GM21737 (cell line): ENCODE results near the gene KLK15.

Experiments
- ATAC-seq: cut with Tn5 transposase; IDR thresholded peaks from one replicate; pipeline ENCODE4 v1.9.1; 2021; ENCODE audit warnings: mild to moderate bottlenecking, moderate library complexity; ENCODE audit not compliant: unreplicated experiment

KLK15 gene, protein sequence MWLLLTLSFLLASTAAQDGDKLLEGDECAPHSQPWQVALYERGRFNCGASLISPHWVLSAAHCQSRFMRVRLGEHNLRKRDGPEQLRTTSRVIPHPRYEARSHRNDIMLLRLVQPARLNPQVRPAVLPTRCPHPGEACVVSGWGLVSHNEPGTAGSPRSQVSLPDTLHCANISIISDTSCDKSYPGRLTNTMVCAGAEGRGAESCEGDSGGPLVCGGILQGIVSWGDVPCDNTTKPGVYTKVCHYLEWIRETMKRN

GRCh38 chr19:50833117-50833801 is at the start of gene KLK15:
Gene KLK15, minus strand, starts transcription at chr19:50833574. Its CDS starts 2,082 bp downstream, at chr19:50831492.
- ATAC-seq, result no peak

GRCh38 chr19:50882188-50882587 is 48.8 kb upstream of the KLK15 start:
- no peak for ATAC-seq

- ATAC-seq, result no peak
Observed at GRCh38 chr19:50880241-50880640, 46.9 kb upstream of the KLK15 start.

GRCh38 chr19:50878851-50879250 is 45.5 kb upstream of the KLK15 start:
- no peak for ATAC-seq

DNA sequence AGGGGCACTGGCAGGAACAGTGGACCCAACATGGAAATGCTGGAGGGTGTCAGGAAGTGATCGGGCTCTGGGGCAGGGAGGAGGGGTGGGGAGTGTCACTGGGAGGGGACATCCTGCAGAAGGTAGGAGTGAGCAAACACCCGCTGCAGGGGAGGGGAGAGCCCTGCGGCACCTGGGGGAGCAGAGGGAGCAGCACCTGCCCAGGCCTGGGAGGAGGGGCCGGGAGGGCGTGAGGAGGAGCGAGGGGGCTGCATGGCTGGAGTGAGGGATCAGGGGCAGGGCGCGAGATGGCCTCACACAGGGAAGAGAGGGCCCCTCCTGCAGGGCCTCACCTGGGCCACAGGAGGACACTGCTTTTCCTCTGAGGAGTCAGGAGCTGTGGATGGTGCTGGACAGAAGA is 44.0 kb upstream of the KLK15 start:
- no peak for ATAC-seq

- no peak for ATAC-seq
Observed at GRCh38 chr19:50876456-50876855, 43.1 kb upstream of the KLK15 start.

DNA sequence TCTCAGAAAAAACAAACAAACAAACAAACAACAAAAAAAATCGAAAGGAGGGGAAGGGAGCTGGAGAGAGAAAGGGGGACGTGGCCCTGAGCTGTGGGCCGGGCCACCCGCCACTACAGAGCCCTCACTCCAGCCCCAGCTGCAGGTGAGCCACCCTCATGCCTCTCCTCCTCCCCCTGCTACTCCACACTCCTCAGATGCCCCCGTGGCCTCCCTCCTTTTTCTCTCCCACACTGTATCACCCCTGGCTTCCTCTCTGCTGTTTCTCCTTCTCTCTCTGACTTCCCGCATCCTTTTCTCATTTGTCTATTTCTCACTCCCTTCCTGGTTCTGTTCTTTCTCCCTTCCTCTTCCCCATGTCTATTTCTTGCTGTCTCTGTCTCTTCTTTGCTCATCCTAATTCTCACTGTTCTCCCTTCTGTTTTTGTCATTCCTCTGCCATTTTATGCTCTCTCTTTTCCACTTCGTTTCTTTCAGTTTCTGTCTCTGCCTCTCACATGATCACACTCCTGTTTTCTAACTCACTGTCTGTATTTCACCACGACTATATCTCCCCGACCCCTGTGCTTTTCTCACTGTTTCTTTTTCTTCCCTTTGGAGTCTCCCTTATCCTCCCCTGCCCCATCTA is 42.5 kb upstream of the KLK15 start:
- ATAC-seq, result no peak

- ATAC-seq, result no peak
Observed at GRCh38 chr19:50874211-50874610, 40.8 kb upstream of the KLK15 start.

DNA sequence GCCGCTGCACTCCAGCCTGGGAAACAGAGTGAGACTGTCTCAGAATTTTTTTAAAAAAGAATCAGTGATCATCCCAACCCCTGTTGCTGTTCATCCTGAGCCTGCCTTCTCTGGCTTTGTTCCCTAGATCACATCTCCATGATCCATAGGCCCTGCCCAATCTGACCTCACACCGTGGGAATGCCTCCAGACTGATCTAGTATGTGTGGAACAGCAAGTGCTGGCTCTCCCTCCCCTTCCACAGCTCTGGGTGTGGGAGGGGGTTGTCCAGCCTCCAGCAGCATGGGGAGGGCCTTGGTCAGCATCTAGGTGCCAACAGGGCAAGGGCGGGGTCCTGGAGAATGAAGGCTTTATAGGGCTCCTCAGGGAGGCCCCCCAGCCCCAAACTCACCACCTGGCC is 39.7 kb upstream of the KLK15 start, which contains the start of gene KLK2:
KLK2 (plus strand) TSS at position 384 of the 400 bp plus-strand sequence. CDS start 35 bp downstream, outside the sequence.
- ATAC-seq, result no peak

- ATAC-seq, result no peak
Observed at GRCh38 chr19:50870417-50871089, 37.2 kb upstream of the KLK15 start.

GRCh38 chr19:50869479-50869878 is 36.1 kb upstream of the KLK15 start:
- ATAC-seq, result no peak

DNA sequence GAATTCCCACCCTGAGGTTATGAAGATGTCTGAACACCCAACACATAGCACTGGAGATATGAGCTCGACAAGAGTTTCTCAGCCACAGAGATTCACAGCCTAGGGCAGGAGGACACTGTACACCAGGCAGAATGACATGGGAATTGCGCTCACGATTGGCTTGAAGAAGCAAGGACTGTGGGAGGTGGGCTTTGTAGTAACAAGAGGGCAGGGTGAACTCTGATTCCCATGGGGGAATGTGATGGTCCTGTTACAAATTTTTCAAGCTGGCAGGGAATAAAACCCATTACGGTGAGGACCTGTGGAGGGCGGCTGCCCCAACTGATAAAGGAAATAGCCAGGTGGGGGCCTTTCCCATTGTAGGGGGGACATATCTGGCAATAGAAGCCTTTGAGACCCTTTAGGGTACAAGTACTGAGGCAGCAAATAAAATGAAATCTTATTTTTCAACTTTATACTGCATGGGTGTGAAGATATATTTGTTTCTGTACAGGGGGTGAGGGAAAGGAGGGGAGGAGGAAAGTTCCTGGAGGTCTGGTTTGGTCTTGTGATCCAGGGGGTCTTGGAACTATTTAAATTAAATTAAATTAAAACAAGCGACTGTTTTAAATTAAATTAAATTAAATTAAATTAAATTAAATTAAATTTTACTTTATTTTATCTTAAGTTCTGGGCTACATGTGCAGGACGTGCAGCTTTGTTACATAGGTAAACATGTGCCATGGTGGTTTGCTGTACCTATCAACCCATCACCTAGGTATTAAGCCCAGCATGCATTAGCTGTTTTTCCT is 28.3 kb upstream of the KLK15 start:
- no peak for ATAC-seq

- no peak for ATAC-seq
Observed at GRCh38 chr19:50861010-50861409, 27.6 kb upstream of the KLK15 start.

DNA sequence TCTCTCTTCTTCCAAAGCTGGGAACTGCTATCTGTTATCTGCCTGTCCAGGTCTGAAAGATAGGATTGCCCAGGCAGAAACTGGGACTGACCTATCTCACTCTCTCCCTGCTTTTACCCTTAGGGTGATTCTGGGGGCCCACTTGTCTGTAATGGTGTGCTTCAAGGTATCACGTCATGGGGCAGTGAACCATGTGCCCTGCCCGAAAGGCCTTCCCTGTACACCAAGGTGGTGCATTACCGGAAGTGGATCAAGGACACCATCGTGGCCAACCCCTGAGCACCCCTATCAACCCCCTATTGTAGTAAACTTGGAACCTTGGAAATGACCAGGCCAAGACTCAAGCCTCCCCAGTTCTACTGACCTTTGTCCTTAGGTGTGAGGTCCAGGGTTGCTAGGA is 26.5 kb upstream of the KLK15 start:
- ATAC-seq, result no peak

DNA sequence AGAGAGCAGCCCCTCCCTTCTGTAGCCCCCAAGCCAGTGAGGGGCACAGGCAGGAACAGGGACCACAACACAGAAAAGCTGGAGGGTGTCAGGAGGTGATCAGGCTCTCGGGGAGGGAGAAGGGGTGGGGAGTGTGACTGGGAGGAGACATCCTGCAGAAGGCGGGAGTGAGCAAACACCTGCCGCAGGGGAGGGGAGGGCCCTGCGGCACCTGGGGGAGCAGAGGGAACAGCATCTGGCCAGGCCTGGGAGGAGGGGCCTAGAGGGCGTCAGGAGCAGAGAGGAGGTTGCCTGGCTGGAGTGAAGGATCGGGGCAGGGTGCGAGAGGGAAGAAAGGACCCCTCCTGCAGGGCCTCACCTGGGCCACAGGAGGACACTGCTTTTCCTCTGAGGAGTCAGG is 25.5 kb upstream of the KLK15 start:
- no peak for ATAC-seq

GRCh38 chr19:50857366-50857765 is 24.0 kb upstream of the KLK15 start:
- ATAC-seq, result no peak

- ATAC-seq, result no peak
Observed at GRCh38 chr19:50854636-50855410, 21.4 kb upstream of the KLK15 start, which contains the start of gene KLK3. Gene KLK3, plus strand, starts transcription at chr19:50854915. Its CDS starts 41 bp downstream, at chr19:50854956.

DNA sequence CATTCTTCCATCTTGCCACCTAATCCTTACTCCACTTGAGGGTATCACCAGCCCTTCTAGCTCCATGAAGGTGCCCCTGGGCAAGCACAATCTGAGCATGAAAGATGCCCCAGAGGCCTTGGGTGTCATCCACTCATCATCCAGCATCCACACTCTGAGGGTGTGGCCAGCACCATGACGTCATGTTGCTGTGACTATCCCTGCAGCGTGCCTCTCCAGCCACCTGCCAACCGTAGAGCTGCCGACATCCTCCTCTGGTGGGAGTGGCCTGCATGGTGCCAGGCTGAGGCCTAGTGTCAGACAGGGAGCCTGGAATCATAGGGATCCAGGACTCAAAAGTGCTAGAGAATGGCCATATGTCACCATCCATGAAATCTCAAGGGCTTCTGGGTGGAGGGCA is 18.2 kb upstream of the KLK15 start:
- ATAC-seq, result no peak

- no peak for ATAC-seq
Observed at GRCh38 chr19:50850738-50851137, 17.4 kb upstream of the KLK15 start.
